Esophagus squamous epithelium (tissue), 4 donors: ENCODE results near the gene EIF4G1.

Experiments
- POLR2A ChIP-seq, 4 donors: fragments of 450-650 bp; IDR thresholded peaks; one replicate each; pipeline ENCODE4 v1.6.1; 2017; ENCODE audit warnings: antibody characterized with exemption in 4 of 4, mild to moderate bottlenecking in 4 of 4, moderate library complexity in 3 of 4
- TF ChIP-seq, protein P1 (sequence below), 6 experiments: fragments of 450-650 bp in 4 of 6; fragments of 200-600 bp in 2 of 6; sonication (generic) in 2 of 6; IDR thresholded peaks; one replicate each; pipeline ENCODE4 v1.5.1; 2016 to 2019; ENCODE audit warnings: antibody characterized with exemption in 6 of 6, mild to moderate bottlenecking in 4 of 6, moderate library complexity in 4 of 6

DNA sequence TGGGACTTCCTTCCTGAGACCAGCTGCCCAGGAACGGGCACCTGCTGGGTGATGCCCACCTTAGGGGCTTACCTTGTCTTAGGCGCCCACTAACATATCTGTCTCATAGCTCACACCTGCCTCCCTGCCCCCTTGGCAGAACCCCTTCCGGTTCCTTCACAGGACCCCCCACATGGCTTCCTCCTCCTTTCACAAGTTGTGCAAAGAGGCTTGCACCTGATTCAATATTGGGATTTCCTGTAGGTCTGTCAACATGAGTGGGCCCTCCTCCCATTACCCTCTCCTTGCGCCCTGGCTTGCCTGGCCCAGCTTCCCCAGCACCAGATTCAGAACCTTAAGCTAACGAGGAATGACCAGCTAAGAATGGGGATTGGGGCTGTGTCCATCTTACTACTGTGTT is 63.0 kb downstream of the EIF4G1 start:
- TF ChIP-seq, protein P1, sequence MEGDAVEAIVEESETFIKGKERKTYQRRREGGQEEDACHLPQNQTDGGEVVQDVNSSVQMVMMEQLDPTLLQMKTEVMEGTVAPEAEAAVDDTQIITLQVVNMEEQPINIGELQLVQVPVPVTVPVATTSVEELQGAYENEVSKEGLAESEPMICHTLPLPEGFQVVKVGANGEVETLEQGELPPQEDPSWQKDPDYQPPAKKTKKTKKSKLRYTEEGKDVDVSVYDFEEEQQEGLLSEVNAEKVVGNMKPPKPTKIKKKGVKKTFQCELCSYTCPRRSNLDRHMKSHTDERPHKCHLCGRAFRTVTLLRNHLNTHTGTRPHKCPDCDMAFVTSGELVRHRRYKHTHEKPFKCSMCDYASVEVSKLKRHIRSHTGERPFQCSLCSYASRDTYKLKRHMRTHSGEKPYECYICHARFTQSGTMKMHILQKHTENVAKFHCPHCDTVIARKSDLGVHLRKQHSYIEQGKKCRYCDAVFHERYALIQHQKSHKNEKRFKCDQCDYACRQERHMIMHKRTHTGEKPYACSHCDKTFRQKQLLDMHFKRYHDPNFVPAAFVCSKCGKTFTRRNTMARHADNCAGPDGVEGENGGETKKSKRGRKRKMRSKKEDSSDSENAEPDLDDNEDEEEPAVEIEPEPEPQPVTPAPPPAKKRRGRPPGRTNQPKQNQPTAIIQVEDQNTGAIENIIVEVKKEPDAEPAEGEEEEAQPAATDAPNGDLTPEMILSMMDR (IDR thresholded peaks at IDR 0.05) = no peak
- no peak for TF ChIP-seq POLR2A (IDR thresholded peaks at IDR 0.05)
